Smooth muscle cell of the brain vasculature (primary cell): ENCODE measurements around the gene SPATS2.
"Not testable (repeated sequence)": the region's sequence is repeated elsewhere in the genome, so short reads cannot be mapped to it uniquely, and the experiment has no call there.

Experiments
- DNase-seq: peaks from one replicate; pipeline ENCODE4 v3.0.0-alpha.2; 2012; ENCODE audit warnings: low read depth, low spot score

The SPATS2 gene

DNA sequence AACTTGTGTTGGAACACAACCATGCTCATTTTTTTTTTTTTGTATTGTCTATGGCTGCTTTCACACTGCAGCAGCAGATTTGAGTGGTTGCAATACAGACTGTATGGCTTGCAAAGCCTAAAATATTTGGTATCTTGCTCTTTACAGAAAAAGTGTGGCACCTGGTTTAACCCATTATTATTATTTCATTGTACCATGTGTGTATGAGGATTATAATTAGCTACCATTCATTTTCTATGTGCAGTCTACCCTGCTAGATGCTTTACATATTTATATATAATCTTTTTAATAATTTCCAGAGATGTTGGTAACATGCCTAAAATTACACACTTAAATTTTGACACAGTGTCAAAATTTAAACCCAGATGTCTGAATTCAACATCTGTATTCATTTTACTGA, 37.7 kb downstream of the SPATS2 start:
- no peak for DNase-seq

DNA sequence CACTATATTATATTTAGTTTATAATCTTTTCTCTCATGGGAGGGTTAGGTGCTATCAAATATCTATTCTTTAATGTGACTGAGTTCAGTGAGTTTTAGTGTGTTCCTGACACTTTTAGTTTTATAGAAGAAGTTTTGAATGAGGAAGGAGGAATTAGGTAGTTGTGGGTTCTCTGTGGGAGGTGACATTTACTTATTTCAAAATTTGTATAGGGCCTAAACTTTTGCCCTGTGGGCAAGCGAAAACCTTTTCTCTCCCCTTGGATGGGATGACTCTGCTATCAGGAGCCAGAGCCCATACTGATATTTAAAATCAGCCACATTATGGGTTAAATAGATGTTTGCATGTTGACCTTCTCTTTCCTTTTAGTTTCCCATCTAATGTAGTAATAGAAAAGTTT, 43.6 kb downstream of the SPATS2 start:
- no peak for DNase-seq

- DNase-seq: no peak
Observed at GRCh38 chr12:49413010-49413409, 45.7 kb downstream of the SPATS2 start.

DNA sequence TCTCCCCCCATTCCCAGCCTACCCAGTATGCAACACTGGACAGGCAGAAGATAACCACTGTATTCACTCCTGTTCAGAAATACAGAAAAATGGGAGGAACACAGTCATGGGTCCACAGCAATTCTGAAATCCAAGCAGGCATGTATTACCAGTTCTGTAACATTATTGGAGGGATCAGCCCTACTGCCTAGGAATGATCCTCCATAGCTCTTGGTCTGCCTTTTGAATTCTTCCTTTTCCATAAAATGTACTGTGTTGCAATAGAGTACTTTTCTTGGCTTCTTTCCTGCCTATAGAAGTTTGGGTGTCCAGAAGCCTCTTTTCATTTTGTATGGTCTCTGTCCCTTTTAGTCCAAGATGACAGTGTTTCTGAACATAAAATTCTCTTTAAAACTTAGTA, 46.5 kb downstream of the SPATS2 start:
- no peak for DNase-seq

- DNase-seq: no peak
Observed at GRCh38 chr12:49414364-49414763, 47.1 kb downstream of the SPATS2 start.

GRCh38 chr12:49415521-49415970, 48.3 kb downstream of the SPATS2 start:
- no peak for DNase-seq

- DNase-seq: no peak
Observed at GRCh38 chr12:49416892-49417291, 49.6 kb downstream of the SPATS2 start.

- no peak for DNase-seq
Observed at GRCh38 chr12:49417558-49417957, 50.3 kb downstream of the SPATS2 start.

- DNase-seq: no peak
Observed at GRCh38 chr12:49420556-49420955, 53.3 kb downstream of the SPATS2 start.

DNA sequence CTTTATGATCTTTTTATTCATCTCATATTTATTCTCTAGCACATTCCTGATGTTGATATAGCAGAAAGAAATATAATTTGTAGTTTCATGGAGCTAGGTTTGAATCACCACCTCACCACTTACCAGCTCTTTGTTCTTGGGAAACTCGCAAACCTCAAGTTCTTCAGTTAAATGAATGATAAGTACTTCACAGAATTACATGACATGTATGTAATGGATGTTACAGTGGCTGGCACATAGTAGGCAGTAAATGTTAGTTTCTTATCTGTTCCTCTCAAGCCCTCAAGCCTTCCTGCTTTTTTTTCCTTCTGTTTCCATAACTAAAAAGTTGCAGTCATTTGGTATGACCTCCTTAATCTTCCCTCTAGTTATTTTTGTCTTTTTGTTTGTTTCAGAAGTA, 54.9 kb downstream of the SPATS2 start:
- no peak for DNase-seq

GRCh38 chr12:49428793-49429192, 61.5 kb downstream of the SPATS2 start:
- DNase-seq: peak; percentile 3

DNA sequence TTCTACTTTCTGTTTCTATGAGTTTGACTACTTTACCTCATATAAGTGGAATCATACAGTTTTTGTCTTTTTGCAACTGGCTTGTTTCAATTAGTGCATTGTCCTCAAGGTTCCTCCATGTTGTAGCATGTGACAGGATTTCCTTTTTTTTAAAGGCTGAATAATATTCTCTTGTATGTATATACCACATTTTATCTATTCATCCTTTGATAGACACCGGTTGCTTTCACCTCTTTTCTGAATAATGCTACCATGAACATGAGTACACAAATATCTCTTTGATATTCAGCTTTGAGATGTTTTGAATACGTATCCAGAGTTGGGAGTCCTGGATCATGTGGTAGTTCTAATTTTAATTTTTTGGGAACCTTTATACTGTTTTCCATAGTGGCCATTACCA, 65.4 kb downstream of the SPATS2 start:
- DNase-seq: no peak

- not testable (repeated sequence) for DNase-seq
Observed at GRCh38 chr12:49436799-49437198, 69.5 kb downstream of the SPATS2 start.

- DNase-seq: no peak
Observed at GRCh38 chr12:49439042-49439441, 71.8 kb downstream of the SPATS2 start.

GRCh38 chr12:49440035-49440434, 72.8 kb downstream of the SPATS2 start:
- no peak for DNase-seq

DNA sequence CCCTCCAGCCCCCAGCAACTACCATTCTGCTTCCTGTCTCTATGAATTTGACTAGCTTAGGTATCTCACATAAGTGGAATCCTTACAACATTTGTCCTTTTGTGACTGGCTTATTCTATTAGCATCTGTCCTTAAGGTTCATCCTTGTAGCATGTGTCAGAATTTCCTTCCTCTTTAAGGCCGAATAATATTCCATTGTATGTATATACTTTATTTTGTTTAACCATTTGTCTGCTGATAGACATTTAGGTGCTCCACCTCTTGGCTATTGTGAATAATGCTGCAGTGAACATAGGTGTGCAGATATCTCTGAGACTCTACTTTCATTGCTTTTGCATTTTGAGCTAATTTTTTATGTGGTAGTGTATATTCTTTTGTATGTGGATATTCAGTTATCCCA, 75.7 kb downstream of the SPATS2 start:
- DNase-seq: no peak

- no peak for DNase-seq
Observed at GRCh38 chr12:49446571-49446970, 79.3 kb downstream of the SPATS2 start.

DNA sequence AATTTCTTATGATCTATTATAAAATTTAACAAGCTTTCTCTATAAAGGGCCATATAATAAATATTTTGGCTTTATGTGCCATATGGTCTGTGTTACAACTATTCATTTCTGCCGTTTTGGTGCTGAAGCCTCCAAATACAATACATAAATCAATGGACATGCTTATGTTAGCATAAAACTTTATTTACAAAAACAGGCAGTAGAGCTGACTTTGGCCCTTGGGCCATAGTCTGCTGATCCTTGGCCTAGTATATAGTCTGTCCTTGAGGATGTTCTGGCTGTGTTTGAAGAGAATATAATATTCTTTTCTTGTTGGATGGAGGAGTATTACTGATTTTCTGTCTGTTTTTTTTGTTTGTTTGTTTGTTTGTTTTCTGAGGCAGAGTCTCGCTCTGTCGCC, 81.6 kb downstream of the SPATS2 start:
- DNase-seq: no peak

GRCh38 chr12:49451468-49452259, 84.4 kb downstream of the SPATS2 start:
- DNase-seq: no peak

DNA sequence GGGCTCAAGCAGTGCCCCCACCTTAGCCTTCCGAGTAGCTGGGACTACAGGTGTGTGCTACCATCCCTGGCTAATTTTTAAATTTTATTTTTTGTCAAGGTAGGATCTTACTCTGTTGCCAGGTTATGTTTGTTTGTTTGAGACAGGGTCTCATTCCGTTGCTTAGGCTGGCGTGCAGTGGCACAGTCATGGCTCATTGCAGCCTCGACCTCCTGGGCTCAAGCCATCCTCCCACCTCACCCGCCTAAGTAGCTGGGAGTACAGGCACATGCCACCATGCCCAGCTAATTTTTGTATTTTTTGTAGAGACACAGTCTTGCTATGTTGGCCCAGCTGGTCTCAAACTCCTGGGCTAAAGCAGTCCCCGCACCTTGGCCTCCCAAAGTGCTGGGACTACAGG, 88.2 kb downstream of the SPATS2 start:
- DNase-seq: no peak

- no peak for DNase-seq
Observed at GRCh38 chr12:49456131-49456679, 88.9 kb downstream of the SPATS2 start.

DNA sequence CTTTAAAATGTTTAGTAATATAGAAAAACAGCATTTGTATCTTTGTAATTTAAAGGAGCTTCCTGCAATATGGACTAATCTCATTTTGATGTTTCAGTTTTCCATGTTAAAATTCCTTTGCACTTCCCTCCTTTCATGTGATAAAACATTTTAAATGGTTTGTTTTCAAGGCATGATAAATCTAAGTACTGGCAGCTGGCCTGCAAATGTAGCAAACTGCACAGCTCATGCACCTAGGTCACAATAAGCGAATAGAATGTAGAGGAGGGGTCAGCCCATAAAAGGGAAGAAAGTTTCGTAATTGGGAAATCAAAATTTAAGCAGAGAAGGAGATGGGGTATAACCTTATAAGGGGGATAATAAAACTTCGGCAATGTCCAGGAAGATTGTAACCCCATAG, 91.6 kb downstream of the SPATS2 start:
- no peak for DNase-seq

GRCh38 chr12:49461221-49461620, 94.0 kb downstream of the SPATS2 start:
- DNase-seq: no peak
